EL (cell line): ENCODE data around the gene TMEM132E.
A peak's percentile ranks its signal among the peaks of the same experiment; 100 is the strongest.

Source experiments
- DNase-seq: peaks from one replicate; pipeline ENCODE4 v3.0.0-alpha.2; 2016

The TMEM132E gene

DNA sequence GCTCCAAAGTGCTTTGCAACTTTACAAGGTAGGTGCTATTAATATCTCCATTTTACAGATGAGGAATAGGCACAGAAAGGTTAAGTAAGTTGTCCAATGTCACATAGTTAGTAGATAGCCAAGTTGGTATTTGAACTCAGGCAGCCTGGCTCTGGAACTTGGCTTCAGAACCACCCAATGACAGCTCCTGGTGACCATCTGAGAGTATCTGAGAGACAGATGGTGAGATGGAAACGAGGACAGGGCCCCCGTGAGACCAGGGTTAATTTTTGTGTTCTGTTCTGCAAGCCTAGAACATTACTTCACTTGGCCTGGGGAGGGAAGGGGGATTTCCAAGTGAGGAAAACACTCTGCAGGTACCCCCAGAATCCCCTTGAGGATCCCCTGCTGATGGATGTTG lies 9.8 kb upstream of the TMEM132E start:
- DNase-seq: no peak

DNA sequence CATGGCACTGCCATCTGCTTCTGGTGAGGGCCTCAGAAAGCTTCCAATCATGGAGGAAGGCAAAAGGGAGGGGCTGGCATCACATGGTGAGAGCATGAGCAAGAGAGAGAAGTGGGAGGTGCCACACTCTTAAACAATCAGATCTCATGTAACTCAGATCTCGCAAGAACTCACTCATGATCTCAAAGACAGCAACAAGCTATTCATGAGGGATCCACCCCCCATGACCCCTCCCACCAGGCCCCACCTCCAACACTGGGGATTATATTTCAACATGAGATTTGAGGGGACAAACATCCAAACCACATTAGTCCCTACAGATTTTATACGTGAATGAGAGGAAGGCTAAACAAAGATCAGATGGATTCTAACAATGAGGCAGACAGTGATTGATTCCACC lies 8.9 kb upstream of the TMEM132E start:
- no peak for DNase-seq

DNA sequence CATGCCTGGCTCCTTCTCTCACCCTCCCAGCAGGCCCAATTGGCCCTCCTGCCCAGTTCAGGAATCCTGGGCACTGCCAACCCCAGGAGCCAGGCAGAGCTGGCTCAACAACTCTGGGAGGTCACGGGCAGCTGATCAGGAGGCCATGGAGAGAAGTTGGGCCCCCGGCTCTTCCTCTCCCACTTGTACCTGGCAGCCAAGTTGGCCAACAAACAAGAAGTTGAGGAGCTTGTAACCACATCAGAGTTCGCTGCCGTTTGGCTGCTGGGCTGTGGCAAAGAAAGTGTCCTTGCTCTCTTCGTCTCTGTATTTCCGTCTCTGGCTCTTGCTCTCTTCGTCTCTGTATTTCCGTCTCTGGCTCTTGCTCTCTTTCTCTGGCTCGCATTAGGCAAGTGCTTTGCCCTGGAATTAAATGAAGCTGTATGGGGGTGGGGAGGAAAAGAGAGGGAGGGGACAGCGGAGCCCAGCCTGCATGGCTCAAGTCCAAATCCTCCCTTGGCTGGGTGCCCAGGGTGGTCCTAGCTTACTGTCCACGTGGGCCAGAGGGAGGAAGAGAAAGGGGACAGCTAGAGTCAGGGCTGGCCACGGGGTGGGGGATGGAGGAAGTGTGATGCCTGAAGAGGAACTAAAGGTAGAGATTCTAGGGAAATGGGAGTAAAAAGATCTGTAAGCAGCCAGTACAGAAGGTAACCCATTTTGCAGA lies 7.8 kb upstream of the TMEM132E start:
- DNase-seq: no peak

DNA sequence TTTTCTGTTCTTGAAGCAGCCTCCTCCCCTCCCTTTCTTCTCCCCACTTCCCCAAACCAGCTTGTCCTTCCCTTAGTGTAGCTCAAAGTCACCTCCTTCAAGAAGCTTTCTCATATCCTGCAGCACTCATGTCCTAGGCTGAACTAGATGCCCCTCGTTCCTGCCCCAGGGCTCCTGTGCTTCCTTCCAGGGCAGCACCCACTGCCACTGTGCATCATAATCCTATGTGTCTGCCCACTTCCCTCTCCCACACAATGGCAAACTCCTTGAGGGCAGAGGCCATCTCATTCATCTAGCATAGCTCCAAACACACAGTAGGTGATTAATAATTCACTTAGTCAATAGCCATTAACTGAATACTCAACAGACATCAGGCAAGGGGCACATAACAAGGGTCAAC lies 6.9 kb upstream of the TMEM132E start:
- DNase-seq: no peak

DNA sequence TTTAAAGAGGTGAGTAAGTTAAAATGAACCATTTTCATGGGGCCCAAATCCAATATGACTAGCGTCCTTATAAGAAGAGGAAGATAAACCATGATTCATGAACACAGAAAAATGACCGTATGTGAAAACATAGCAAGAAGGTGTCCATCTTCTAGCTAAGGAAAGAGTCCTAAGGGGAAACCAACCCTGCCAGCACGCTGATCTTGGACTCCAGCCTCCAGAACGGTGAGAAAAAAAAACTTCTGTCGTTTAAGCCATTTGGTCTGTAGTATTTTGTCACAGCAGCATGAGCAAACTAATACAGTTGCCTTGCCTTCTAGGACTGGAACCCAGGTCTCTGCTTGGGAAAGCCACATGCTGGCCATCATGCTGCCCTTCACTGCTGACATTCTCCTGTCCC lies 4.2 kb upstream of the TMEM132E start:
- DNase-seq: no peak

DNA sequence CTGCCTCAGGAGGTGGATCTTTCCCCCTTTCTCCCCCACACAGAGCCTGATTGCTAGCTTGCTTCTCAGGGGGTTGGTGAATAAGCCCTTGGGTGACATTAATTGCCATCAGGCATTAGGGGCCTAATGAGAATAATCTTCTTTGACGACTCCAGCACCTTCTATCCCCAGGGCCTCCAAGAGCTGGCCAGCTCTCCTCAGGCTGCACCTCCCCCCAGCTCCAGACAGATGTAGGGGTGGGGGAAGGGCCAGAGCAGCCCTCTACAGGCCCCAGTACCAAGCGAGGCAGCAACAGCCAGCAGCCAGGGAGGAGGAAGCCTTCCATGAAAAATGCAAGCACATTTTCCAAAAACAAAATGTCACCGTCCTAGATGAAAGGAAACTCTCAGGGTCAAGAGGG lies 1.4 kb upstream of the TMEM132E start:
- DNase-seq: no peak

DNA sequence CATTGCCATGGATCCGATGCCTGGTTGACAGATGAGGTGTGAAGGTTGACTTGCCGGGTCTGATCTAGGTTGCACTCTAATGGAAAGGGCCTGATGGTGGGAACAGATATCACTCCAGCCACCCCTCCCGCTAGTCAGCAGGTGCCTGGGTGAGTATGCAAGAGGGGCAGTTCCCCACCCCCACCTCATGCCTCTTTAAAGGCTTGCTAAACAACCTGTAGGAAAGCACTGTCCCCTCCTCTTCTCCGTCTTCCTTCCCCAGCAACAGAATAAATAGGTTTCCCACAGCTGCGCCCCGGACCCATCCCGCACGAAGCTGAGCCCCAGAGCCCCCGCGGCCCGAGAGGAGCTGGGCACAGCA lies 746 bp upstream of the TMEM132E start:
- no peak for DNase-seq

DNA sequence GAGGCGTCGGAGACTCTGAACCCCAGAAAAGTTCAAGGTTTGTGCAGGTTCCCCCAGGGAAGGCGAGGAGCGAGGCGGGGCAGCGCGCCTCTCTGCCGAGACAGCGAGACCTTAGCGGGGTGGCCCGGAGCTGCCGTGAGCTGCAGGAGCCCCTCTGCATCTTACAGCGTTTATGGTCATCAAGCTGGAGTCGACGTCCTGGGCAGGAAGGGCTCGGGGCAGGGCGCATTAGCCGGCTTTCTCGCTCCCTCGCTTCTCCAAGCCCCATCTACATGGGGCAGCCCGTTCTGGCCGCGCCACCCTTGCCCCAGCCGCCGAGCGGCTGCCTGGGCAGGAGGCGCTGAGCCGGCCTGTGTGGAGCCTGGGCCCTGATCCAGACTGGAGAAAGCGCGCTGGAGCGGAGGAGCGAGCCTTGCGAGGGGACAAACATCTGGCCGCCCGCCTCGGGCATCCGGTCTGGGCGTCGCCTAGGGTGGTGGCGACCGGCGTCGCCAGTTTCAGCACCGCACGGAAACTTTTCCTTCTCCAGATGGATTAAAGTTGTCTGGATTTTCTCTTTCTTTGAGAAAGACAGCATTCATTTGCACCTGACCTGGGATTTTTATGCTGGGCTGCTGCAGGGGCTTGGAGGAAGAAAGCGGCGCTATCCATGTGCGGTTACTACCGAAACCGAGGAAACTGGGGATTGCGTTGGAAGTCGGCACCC lies 750 bp downstream of the TMEM132E start:
- peak; percentile 16 for DNase-seq

DNA sequence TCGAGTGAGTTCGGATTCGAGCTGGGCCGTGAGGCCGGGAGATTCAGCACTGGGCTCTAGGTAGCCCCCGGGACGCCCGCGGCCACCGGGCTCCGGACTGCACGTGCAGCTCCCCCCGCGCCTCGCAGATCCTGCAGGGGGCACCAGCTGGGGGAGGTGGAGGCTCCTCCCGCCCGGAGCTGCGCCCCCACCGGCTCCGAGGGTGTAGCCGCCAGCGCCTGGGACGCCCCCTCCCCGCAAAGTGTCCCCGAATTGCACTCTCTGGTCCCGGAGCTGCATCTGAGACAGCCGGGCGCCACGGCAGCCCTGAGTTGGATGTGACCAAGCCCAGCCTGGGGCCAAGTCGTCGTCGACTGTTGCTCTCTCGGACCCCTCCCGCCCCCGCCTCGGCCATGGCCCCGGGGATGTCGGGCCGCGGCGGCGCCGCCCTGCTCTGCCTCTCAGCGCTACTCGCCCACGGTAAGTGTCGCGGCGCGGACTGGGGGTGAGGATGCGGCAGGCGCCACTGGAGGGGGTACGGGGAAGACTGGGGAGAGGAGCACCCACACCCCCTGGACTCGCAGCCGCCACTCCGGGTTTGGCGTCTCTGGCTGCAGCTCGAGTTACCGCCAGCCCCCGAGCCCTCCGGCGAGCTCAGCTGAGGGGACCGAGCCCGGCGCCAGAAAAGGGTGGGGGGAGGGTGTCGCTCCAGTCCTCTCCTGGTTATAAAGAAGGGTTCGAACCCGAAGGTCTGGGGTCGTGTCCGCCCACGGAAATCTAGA lies 1.5 kb downstream of the TMEM132E start:
- DNase-seq: no peak

DNA sequence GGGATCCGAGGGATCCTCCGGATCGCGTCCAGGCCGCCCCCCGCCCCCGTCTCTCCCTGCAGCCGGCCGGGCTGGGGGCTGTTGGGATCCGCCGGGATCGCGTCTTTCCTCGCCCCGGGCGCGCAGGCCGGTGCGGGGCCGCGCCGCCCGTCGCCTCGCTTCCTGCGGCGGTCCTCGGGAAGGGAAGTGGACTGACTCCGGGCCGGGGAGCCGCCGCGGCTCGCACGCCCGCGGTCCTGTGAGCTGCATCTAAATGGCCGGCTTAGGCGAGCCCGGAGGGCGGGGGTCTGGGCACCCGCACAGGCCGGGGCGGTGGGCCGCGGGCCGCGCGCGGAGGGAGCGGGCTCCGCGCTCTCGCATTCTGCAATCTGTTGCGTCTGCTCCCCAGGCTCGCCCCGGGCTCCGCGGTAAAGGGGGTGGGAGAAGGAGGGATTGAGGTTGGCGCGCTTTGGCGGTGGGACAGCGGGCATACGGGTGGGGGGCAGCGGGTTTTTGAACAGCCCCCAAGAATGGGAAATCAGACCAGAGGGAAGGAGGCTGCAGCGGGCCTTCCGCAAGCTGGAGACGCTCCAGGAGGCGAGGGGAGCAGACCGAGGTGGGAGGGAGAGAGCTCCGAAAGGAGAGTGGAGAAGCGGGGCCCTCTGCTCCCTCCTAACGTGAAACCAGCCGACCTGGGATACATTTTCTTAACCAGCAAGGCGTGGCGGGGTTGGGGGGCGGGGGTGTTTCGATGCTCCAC lies 2.2 kb downstream of the TMEM132E start:
- no peak for DNase-seq

DNA sequence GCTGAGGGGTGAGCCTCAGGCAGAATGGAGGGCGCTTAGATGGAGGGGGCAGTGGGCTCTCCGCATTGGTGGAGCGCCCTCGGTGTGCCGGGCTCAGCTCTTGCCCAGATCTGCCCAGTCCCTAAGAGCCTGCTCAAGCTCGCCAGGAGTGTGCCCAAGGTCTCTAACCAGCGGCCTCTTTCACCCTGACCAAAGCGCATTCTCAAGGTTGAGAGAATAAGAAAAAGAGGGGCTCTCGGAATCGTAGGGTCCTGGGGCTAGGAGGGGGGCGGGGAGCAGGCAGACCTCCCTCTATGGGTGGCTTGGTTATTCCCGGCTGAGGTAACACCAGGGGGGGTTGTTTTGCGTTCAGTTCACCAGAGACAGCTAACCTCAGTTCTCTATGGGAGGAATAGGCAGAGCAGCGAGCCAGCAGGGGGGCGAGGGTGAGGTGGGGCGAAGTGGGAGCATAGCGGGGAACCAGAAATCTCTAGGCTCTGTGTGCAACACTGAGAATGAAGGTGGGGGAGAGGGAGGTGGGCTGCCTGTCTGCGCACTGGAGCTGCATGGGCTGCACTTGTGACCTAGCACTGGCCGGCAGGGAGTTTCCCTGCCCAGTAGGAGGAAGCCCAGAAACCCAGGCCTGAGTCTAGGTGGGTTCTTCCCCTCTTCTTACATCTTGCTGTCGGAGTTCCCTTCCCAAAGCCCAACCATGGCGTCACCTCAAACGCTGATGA lies 3.0 kb downstream of the TMEM132E start:
- no peak for DNase-seq

DNA sequence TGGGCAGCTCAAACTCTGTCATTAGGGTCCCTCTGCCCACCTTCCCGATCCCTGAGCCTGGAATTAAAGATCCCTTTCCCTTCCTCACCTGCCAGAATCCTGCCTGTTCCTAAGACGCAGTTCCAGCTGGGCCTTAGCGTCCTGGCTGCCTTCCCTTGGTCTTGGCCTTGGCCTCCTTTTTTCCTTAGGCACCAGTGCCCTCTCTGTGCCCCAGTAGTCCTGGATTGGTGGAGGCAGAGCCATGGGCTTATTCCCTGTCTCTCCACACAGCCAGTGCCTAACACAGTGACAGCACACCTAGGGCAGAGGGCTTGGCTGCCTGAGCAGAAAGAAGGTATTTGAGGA lies 3.5 kb downstream of the TMEM132E start:
- DNase-seq: no peak

DNA sequence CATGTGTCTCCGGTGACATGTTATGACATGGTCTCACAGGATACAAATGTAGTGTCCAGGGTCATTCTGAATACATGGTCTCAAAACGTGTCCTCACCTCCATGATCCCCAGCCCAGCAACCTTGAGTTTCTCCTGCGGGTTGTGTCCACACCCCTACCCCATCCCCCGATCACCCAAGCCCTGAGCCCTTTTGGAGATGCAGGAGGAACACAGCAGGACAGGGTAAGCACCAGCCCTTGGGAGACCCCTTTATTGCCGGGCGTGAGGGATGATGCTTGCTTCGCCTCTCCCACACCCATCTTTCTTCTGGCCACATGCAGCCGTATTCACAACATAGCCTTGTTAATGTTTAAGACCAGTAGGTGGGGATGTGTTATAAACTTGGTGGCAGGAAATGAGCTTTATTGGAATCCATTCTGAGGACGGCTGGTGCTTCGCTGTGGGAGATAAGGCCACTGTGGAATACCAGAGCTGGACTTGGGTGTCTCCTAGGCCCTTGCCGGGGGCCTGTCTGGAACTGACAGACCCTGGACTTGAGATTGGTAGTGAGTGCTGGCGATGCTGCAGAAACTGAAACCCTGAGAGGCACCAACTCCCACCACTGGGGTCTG lies 5.5 kb downstream of the TMEM132E start:
- DNase-seq: peak; percentile 20

DNA sequence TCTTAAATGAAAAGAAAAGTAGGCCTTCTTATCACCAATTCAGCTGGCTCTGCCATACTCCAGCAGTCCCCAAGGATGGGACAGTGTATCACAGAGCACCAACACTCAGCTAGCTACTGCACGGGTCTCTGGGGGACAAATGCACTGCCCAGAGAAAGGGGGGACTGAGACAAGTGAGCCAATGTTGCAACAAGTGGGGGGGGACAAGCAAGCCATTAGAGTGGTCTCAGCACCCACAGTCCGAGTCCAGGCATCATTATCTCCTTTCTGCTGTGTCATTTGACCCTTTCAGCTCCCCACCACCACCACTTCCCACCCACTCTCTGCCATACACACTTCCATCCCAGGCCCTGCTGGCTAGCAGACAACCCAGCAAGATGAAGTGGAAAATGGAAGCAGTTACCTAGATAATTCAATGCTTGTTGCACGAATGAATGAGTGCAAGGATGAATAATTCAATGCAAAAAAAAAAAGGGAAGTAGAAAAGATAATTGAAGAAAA lies 7.0 kb downstream of the TMEM132E start:
- no peak for DNase-seq

DNA sequence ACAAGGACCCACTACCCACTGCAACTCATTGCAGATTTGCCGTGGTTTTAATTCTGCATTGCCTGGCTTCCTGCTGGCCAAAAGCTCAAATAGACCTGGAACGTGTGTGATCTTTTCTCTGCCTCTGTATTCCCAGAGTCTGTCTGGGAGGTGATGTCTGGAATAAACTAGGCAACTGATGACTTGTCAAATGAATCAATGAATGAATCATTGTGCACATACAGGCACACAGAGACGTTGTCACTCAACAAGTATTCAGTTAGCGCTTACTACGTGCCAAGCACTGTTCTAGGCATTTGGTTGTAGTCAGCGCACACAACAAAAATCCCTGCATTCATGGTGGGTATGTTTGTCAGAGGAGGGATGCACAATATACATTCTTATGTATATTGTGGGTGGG lies 8.9 kb downstream of the TMEM132E start:
- no peak for DNase-seq

DNA sequence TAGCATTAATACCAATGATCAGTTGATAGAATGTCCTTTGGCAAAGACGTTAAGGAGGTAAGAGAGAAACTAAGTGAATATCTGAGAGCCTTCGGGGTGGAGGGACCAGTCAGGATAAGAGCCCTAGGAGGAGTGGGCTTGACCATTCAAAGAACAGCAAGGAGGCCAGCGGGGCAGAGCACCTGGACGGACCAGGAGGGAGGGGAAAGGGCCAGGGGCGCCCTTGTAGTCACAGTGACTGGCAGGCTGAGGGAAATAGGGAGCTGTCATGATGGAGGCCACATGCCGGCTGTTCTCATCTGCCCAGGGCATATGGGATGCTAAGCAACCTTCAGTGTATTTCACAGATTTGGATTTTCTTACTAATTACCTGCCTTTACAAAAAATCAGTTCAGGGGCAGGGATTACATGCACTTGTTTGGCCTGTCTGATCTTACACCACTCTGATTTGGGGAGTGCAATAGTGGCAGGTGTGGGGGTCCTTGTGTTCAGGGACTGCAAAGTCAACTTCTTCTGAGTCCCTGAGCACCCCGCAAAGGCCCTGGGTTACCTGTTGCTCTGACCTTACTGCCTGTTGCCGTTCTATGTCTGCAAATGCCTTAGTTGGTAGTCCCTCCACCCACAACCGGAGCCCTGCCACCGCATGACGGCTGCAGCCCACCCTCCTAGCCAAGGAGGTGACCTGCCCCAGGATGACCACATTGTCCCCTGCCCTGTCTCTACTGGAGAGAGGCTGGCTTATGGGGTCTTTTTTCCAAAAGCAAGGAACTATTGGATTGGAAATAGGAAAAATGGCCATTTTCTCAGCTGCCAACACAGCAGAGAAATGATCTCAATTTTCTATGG lies 10.0 kb downstream of the TMEM132E start:
- DNase-seq: no peak

DNA sequence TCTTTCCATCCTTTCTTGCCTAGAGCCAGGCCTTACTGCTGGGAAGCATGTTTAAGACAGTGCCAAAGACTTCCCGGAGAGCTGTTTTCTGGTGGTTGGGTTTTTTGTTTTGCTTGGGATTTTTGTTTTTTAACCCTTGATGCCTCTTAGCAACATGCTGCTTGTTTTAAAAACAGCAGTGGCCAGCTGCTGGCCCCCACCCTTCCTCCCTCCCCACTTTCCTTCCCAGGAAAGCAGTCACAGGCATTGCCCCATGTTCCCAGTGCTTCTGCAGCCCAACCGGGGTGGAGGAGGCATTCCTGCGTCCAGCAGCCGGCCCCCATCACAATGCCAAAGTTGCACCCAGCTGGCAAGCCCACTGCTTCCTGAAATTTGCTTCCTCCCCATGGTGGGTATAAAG lies 12.6 kb downstream of the TMEM132E start:
- no peak for DNase-seq

DNA sequence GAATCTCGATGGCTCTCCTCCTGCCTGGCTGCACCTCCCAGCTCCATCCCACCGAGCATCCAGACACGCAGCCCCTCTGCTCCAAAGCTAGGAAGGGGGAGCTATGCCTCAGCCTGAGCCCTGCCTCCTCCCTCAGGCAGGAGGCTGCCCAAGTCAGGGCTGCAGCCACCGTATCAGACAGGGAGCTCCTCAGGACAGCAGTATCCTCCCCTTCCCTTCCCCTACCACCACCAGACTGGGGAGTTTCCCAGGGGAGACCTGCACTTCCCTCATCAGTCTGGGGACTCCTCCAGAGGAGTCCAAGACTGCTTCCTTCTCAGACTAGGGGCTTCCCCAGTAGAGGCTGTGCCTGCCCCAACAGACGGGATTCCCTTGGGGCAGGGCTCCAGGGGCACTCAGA lies 17.5 kb downstream of the TMEM132E start:
- DNase-seq: no peak

DNA sequence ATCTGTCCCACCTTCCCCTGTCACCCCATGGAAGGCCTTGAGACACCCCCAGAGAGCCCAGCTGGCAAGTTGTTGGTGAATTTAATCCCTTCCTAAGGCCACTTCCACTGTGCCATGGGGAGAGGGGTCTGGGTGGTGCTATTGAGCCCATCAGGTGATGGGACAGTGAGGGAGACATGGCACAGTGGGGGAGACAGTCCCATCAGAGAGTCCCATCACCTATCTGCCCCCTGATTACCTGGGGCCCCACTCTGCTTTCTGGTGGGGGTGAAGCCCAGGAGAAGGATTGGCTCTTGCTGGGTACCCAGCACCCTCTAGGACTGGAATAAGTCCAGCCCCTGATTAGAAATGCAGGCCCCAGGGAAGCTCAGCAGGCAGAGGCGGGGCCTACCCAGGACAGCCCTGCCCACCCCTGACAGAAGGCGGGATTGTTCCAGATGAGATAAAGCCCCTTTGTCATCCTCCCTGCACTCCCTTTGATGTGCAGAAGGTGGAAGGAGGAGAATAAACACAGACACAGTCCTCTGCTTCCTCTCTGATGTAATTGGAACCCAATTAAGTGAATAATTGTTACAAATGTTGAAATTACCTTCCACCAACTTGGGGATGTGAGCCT lies 18.9 kb downstream of the TMEM132E start:
- no peak for DNase-seq

DNA sequence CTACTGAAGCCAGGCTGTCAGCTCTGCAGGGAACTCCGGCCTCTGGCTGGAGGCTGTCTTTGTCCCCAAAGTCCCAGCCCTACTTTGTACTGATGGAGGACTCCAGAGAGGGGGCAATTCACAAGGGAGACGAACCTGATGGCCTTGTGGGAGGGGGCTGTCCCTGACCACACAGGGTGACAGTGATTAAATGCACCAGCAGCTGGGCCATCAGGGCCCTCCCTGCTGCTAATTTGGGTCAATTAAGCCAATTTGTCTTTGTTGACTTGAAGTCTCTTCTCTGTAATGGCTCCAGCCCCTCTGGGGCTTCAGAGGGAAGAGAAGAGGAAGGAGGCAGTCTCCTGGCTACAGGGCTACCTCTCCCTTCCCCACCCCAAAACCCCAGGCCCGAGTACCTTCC lies 22.0 kb downstream of the TMEM132E start:
- DNase-seq: no peak

DNA sequence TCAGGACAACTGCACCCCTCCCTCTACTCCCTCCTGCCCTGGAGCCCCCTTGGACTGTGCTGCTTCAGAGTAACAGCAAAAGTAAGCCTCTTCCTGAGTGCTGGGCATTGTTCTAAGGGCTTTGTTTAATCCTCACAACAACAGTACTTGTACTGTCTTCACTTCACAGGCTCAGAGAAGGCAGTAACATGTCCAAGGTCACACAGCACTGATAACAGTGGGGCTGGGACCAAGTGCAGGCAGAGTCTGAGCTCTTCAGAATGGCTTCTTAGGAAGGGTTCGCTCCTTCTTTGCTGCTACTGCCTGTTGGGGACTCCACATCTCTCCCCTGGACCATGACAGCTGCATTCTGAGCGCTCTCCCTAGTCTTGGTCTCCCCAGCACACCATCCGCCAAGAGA lies 24.6 kb downstream of the TMEM132E start:
- no peak for DNase-seq
